Stimulated activated naive CD8-positive, alpha-beta T cell treated with anti-CD3 and anti-CD28 coated beads, Interleukin-15, Interleukin-2, amounts not matched to agents 100 ng/mL and 50 ng/mL, for 24 hours (primary cell): ENCODE results near the gene MYL5.

Source experiments
- H3K27ac Mint-ChIP-seq: one replicate; pipeline ENCODE4 v1.8.0; 2021; ENCODE audit warnings: mild to moderate bottlenecking, mixed read lengths
- H3K27me3 Mint-ChIP-seq: one replicate; pipeline ENCODE4 v1.8.0; 2021; ENCODE audit warnings: mixed read lengths
- H3K36me3 Mint-ChIP-seq: one replicate; pipeline ENCODE4 v1.8.0; 2021; ENCODE audit warnings: low read depth, mixed read lengths
- H3K4me1 Mint-ChIP-seq: one replicate; pipeline ENCODE4 v1.8.0; 2021; ENCODE audit warnings: low read depth, mixed read lengths
- H3K4me3 Mint-ChIP-seq: one replicate; pipeline ENCODE4 v1.8.0; 2021; ENCODE audit warnings: mild to moderate bottlenecking, mixed read lengths
- H3K9me3 Mint-ChIP-seq: one replicate; pipeline ENCODE4 v1.8.0; 2021; ENCODE audit warnings: mixed read lengths

MYL5 gene

DNA sequence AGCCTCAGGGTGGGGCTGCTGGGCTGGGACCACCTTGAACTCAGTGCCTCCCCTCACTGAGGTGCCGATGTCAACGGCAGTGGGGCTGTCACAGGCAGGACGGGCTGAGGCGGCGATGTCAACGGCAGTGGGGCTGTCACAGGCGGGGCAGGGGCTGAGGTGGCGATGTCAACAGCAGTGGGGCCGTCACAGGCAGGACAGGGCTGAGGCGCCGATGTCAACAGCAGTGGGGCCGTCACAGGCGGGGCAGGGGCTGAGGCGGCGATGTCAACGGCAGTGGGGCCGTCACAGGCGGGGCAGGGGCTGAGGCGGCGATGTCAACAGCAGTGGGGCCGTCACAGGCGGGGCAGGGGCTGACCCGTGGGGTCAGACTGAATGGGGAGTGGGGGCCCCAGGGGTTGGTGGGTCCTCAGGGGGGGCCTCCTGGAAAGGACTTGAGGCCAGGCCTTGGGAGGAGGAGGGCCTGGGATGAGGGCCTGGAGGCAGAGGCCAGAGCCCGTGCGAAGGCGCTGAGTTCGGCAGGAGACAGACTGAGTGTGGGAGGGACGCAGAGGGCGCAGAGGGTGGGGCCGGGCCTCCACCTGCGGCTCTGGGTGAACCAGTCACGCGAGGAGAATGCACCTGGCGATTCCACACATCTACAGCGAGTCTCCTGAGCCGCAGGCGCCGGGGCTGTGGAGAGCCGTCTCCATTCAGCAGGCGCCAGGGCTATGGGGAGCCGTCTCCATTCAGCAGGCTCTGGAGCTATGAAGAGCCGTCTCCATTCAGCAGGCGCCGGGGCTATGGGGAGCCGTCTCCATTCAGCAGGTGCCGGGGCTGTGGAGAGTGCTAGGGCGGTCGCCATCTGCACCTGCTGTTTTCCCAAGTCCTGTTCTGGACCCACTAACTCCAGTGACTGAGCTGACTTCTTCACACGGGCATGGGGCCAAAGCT, 23.1 kb upstream of the MYL5 start:
- Mint-ChIP-seq H3K4me3 (no peak overlapping the region), H3K4me1 (peaks cover 5% of the 10 kb centered on the region), H3K36me3 (no peaks in the 10 kb centered on the region), H3K9me3 (no peaks in the 10 kb centered on the region), H3K27ac (no peak overlapping the region), H3K27me3 (peaks cover 15% of the 10 kb centered on the region)

DNA sequence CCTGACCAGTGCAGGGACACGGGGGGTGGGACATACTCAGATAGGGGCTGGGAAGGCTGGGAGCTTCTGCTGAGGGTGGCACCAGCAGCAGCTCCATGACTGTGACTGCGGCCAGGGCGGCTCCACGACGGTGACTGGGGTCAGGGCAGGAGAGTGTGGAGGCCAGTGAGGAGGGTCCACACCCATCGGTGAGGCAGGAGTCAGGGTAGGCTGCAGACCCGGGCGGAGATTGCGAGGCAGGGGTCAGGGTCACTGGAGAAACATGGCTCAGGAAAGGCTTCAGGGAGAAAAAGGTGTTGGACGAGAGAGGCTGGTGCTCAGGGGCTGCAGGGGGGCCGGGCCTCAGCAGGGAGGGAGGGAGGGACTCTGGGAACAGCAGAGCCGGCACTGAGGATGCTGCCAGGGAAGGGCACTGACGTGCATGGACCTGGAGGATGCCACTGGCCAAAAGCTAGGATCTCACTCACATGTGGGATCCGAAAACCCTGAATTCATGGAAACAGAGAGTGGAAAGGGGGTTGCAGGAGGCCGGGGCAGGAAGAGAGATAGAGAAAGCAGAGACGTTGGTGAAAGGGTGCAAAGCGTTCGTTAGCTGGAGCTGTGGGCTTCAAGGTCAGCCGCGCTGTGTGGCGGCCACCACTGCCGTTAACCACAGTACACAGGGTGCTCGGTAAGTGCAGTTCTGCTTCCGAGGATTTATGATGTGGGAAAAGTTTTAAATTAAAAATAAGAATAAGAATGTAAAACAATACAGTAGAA, 22.3 kb upstream of the MYL5 start:
- Mint-ChIP-seq H3K36me3 (no peaks in the 10 kb centered on the region), H3K27me3 (peaks cover 10% of the 10 kb centered on the region), H3K9me3 (no peaks in the 10 kb centered on the region), H3K4me3 (no peak overlapping the region), H3K27ac (no peak overlapping the region), H3K4me1 (no peaks in the 10 kb centered on the region)

DNA sequence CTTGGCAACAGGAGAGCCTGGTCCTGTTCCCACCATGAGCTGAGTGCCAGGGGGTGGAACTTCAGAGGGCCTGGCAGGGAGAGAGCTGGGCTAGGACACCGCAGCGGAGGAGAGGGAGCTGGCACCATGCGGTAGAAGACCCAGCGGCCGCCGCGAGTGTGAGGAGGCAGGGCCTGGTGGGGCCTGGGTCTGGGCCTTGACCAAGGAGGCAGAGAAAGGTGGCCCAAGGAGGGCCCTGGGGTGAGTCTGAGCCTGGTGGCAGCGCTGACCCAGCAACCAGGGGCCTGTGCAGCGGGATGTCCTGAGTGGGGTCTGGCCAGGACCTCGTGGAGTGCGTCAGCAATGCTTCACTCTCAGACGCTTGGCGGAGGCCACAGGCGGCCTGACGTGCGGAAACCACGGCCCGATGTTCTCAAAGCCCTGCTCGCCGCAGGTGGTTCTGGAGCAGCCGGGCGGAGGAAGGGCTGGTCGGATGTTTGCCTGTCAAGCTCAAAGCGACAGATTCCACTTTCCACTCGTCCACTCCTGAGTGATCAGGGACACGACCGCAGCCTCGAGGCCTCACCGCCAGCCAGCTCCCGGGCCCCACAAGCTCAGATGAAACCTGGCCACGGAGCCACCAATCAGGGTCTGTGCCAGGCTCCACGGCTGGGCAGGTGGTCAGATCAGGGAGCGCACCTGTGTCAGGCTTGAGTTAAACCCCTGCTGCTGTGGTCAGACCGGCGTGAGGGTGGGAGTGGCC, 21.1 kb upstream of the MYL5 start:
- Mint-ChIP-seq H3K36me3 (no peaks in the 10 kb centered on the region), H3K27me3 (peaks cover 6% of the 10 kb centered on the region), H3K4me1 (no peaks in the 10 kb centered on the region), H3K27ac (no peak overlapping the region), H3K4me3 (no peak overlapping the region), H3K9me3 (no peaks in the 10 kb centered on the region)

DNA sequence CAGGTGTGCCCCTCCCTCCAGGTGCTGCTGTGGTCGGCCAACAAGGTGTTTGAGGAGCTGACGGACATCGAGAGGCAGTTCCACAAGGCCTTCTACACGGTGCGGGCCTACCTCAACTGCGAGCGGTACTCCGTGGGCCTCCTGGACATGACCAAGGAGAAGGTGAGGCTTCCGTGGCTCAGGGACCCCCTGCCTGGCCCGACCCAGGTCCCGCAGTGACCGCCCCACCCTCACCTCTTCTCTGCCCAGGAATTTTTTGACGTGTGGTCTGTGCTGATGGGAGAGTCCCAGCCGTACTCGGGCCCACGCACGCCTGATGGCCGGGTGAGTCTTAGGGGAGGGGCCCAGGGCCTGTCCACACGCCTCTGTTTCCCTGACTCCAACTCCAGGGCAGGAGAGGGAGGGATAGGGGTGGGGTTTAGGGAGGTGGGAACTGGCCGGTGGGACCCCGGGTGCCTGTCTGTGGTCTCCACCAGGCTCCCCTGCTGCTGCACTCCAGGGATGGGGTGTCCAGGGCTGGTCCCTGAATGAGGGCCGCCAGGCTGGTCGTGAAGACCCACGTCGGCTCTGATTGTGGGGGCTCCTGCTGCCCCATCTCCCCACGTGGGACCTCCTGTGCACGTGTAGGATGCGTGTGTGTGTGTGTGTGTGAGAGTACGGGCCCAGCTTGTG, 20.4 kb upstream of the MYL5 start:
- Mint-ChIP-seq H3K4me3 (no peak overlapping the region), H3K27me3 (peaks cover 6% of the 10 kb centered on the region), H3K27ac (no peak overlapping the region), H3K9me3 (no peaks in the 10 kb centered on the region), H3K36me3 (no peaks in the 10 kb centered on the region), H3K4me1 (no peaks in the 10 kb centered on the region)

DNA sequence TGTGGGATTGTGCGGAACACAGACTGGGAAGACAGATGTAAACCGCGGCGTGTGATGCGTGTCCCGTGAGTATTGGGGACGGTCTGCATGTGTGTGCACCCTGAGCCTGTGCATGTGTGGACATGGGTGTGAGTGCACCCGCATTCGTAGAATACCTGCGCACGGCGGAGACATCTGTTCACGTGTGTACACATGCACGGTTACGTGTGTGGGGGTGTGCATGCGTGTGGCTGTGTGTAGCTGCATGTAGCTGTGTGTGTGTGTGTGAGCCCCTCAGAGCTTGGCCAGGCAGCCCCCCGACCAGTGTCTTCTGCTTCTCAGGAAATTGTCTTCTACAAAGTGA, 19.9 kb upstream of the MYL5 start:
- no peak overlapping the region for H3K27ac Mint-ChIP-seq
- no peaks in the 10 kb centered on the region for H3K4me1 Mint-ChIP-seq
- H3K4me3 Mint-ChIP-seq: no peak overlapping the region
- H3K27me3 Mint-ChIP-seq: peaks cover 6% of the 10 kb centered on the region
- no peaks in the 10 kb centered on the region for H3K36me3 Mint-ChIP-seq
- no peaks in the 10 kb centered on the region for H3K9me3 Mint-ChIP-seq

DNA sequence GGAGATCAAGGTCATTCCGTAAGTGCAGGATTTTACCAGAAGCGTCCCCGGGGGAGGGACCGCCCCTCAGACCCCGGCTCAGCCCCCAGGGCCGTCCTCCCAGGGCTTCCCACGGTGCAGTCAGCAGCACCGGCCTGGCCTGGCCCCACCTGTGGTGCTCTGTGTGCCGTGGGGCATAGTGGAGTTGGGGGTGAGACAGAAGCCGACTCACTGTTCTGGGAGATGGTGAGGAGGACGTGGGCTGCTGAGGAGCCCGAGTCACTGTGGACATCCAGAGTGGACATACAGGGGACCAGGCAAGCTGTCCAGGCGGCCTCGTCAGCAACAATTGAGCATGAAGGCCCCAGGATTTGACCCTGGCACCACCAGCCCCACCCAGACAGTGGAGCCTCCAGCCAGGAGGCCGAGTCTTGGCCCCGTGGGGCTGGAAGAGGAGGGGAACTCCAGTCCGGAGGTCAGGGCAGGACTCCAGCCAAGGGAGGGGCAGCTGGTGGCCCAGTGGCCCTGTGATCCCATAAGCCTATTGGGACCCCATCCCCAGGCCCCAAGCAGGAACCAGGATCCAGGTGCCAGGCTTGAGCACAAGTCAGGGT, 19.4 kb upstream of the MYL5 start:
- peaks cover 6% of the 10 kb centered on the region for H3K27me3 Mint-ChIP-seq
- no peaks in the 10 kb centered on the region for H3K9me3 Mint-ChIP-seq
- H3K4me1 Mint-ChIP-seq: no peaks in the 10 kb centered on the region

DNA sequence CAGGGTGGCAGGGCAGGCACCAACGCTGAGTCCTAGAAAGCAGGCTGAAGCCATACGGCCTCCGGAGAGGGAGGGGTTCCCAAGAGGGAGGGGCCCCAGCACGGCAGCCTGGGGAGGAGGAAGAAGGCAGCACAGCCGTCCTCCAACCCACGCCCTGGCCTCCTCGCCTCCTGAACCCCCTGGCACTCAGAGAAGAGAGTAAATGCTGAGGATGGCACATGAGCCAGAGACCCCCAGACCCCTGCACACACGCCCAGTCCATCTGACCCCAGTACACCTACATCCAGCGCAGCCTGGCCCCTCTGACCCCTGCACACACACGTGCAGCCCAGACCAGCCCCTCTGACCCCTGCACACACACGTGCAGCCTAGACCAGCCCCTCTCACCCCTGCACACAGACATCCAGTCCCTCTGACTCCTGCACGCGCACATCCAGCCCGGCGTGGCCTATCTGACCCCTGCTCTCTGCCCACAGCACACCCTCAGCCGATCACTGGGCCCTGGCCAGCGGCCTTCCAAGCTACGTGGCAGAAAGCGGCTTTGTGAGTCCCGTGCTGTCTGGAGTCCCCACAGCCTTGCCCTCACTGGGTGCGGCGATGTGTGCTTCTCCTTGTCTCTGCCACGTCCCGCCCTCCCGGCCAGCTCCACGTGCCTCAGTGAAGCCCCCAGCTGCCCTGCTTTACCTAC, 18.7 kb upstream of the MYL5 start:
- H3K36me3 Mint-ChIP-seq: no peaks in the 10 kb centered on the region
- no peaks in the 10 kb centered on the region for H3K4me1 Mint-ChIP-seq
- no peaks in the 10 kb centered on the region for H3K9me3 Mint-ChIP-seq
- H3K27ac Mint-ChIP-seq: no peak overlapping the region
- H3K27me3 Mint-ChIP-seq: peaks cover 6% of the 10 kb centered on the region
- H3K4me3 Mint-ChIP-seq: no peak overlapping the region

More for the DNA sequence above, 19.4 kb upstream of the MYL5 start:
- no peak overlapping the region for H3K4me3 Mint-ChIP-seq
- no peak overlapping the region for H3K27ac Mint-ChIP-seq
- H3K36me3 Mint-ChIP-seq: no peaks in the 10 kb centered on the region

DNA sequence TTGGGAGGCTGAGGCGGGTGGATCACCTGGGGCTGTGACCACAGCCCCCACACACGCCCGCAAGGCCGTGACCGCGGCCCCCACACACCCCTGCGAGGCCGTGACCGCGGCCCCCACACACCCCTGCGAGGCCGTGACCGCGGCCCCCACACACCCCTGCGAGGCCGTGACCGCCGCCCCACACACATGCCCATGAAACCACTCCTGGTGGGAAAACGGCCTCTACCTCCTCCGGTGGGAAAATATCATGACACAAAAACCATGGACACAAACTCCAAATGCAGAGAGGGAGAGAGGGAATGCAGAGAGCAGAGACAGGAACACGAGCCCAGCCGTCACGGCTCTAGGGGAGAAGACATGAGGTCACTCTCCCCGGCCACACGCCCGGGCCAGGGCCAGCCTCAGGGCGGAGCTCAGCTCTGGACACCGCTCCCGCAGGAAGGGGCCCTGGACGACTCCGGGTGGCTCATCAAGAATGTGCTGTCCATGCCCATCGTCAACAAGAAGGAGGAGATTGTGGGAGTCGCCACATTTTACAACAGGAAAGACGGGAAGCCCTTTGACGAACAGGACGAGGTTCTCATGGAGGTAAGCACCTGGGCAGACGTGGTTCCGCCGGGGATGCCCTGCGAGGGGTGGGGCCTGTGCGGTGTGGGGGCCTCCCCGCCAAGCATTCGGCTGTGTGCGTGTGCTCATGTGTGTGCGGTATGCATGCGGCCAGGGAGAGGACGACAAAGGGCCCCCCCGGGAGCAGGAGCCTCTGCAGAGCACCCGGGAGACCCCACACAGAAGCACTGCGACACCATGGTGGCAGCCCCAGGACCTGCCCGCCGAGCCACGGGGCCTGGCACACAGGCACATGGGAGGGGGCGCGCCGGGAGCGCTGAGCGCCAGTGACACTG, 17.7 kb upstream of the MYL5 start:
- H3K36me3 Mint-ChIP-seq: no peaks in the 10 kb centered on the region
- H3K4me3 Mint-ChIP-seq: no peak overlapping the region
- H3K9me3 Mint-ChIP-seq: no peaks in the 10 kb centered on the region
- H3K27ac Mint-ChIP-seq: no peak overlapping the region
- peaks cover 6% of the 10 kb centered on the region for H3K27me3 Mint-ChIP-seq
- no peaks in the 10 kb centered on the region for H3K4me1 Mint-ChIP-seq

DNA sequence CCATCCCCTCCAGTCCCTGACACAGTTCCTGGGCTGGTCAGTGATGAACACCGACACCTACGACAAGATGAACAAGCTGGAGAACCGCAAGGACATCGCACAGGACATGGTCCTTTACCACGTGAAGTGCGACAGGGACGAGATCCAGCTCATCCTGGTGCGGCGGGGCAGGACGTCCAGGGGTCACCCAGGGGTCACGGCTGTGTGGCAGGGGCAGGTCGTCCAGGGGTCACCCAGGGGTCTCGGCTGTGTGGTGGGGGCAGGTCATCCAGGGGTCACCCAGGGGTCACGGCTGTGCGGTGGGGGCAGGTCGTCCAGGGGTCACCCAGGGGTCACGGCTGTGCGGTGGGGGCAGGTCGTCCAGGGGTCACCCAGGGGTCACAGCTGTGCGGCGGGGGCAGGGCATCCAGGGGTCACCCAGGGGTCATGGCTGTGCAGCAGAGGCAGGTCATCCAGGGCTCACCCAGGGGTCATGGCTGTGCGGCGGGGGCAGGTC, 17.0 kb upstream of the MYL5 start:
- Mint-ChIP-seq H3K4me1 (no peaks in the 10 kb centered on the region), H3K9me3 (no peaks in the 10 kb centered on the region), H3K36me3 (no peaks in the 10 kb centered on the region), H3K27ac (no peak overlapping the region), H3K27me3 (no peaks in the 10 kb centered on the region), H3K4me3 (no peak overlapping the region)

DNA sequence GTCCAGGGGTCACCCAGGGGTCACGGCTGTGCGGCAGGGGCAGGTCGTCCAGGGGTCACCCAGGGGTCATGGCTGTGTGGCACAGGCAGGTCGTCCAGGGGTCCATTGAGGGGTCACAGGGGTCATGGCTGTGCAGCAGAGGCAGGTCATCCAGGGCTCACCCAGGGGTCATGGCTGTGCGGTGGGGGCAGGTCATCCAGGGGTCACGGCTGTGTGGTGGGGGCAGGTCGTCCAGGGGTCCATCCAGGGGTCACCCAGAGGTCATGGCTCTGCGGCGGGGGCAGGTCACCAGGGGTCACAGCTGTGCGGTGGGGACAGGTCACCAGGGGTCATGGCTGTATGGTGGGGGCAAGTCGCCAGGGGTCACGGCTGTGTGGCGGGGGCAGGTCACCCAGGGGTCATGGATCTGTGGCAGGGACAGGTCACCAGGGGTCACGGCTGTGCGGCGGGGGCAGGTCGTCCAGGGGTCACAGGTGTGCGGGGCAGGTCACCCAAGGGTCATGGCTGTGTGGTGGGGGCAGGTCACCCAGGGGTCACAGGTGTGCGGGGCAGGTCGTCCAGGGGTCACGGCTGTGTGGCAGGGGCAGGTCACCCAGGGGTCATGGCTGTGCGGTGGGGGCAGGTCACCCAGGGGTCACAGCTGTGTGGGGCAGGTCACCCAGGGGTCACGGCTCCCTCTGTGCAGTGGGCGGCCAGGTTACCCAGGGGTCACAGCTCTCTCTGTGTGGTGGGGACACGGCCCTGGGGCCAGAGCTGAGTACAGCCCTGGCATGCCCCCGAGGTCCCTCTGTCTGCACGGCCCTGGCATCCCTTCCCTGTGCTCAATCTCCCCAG, 16.3 kb upstream of the MYL5 start:
- Mint-ChIP-seq H3K27ac (no peak overlapping the region), H3K9me3 (no peaks in the 10 kb centered on the region), H3K4me1 (no peaks in the 10 kb centered on the region), H3K36me3 (no peaks in the 10 kb centered on the region), H3K27me3 (no peaks in the 10 kb centered on the region), H3K4me3 (no peak overlapping the region)

DNA sequence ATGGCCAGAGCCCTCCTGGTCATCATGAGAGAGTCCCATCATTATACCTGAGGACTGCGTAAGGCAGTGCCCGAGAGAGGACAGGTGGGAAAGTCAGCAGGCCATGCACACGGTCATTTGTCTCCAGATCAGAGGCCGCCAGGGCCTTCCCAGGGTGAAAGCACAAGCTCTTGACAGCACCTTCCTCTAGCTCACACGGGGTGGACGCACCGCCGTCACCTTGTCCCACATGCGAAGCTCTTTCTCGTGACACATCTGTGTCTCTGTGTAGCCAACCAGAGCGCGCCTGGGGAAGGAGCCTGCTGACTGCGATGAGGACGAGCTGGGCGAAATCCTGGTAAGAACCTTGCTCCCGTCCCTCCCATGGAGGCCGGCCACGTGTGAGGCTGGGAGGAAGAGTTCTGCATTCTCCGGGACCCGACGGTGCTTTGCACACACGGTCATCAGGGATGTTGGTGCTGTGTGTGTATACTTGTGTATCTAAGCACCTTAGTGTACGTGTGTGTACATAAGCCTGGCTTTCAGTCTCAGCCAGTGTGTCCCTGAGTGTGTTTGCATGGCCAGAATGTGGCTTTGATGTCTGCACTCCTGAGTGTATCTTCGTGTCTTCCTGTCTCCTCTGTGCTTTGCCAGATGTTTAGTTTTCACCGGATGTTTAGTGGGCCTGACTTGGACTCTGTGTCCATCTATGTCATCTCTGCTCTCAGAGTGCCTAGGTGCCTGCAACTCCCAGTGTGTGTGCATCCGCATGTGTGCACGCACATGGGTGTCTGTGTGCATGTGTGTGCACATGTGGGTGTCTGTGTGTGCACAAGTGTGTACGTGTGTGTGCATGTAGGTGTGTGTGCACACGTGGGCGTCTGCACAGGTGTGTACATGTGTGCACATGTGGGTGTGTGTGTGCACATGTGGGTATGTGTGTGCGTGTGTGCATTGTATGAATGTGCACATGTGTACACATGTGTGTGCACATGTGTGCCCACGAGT, 15.4 kb upstream of the MYL5 start:
- H3K9me3 Mint-ChIP-seq: no peaks in the 10 kb centered on the region
- H3K4me3 Mint-ChIP-seq: no peak overlapping the region
- H3K27ac Mint-ChIP-seq: no peak overlapping the region
- H3K36me3 Mint-ChIP-seq: no peaks in the 10 kb centered on the region
- H3K27me3 Mint-ChIP-seq: no peaks in the 10 kb centered on the region
- H3K4me1 Mint-ChIP-seq: no peaks in the 10 kb centered on the region
